Astrocyte of the spinal cord (primary cell): ENCODE results near the gene WNT5B.
"Not testable (repeated sequence)": the region's sequence is repeated elsewhere in the genome, so short reads cannot be mapped to it uniquely, and the experiment has no call there.

Experiments used
- DNase-seq: peaks from one replicate; pipeline ENCODE4 v3.0.0; 2011; ENCODE audit warnings: low read depth, low spot score
- H3K4me3 ChIP-seq: 2 replicates; pipeline ENCODE4 v1.5.1; 2011; ENCODE audit warnings: low read depth, mild to moderate bottlenecking, low read length, moderate library complexity
- in situ Hi-C: cut with HindIII; loops from 2 replicates; pipeline ENCODE4 v1.10.0; 2017; ENCODE audit warnings: low sequenced_read_pairs
- TF ChIP-seq, protein P1 (sequence below): IDR thresholded peaks from 2 replicates; pipeline ENCODE4 v1.5.1; 2012; ENCODE audit warnings: low read depth, mild to moderate bottlenecking, low read length, inconsistent platforms

WNT5B gene

DNA sequence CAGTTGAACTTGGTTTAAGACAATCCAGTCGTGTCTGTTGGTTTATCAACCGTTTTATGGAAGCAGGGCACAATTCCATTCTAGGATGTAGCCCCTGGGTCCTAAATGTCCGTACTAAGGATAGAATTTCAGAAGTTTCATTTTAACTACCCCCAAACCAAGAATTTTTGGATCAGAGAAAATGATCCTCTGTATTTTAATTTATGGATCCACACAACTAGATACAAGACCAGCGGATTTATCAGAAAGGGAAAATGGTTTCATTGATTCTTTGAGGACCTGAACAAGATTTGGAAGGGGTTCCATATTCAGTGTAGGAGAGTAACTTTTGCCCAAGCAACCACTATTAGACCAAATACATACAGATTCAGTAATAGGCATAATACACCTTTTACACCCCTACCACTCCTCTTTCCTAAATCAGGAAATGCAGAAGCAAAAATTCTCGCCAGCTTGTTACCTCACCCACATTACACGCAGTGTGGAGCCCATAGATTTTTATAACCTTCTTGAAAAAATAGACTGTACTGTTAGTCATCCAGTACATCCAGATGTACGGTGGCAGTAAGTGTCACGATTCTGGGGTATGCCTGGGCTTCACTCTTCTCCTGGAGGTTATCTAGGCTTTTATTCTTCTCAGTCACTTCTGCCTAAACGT is 33.2 kb upstream of the WNT5B start:
- in situ Hi-C loops: no loop called here
- no peak overlapping the region for H3K4me3 ChIP-seq
- TF ChIP-seq, protein P1, sequence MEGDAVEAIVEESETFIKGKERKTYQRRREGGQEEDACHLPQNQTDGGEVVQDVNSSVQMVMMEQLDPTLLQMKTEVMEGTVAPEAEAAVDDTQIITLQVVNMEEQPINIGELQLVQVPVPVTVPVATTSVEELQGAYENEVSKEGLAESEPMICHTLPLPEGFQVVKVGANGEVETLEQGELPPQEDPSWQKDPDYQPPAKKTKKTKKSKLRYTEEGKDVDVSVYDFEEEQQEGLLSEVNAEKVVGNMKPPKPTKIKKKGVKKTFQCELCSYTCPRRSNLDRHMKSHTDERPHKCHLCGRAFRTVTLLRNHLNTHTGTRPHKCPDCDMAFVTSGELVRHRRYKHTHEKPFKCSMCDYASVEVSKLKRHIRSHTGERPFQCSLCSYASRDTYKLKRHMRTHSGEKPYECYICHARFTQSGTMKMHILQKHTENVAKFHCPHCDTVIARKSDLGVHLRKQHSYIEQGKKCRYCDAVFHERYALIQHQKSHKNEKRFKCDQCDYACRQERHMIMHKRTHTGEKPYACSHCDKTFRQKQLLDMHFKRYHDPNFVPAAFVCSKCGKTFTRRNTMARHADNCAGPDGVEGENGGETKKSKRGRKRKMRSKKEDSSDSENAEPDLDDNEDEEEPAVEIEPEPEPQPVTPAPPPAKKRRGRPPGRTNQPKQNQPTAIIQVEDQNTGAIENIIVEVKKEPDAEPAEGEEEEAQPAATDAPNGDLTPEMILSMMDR: no peak
- DNase-seq: peak; percentile 49

DNA sequence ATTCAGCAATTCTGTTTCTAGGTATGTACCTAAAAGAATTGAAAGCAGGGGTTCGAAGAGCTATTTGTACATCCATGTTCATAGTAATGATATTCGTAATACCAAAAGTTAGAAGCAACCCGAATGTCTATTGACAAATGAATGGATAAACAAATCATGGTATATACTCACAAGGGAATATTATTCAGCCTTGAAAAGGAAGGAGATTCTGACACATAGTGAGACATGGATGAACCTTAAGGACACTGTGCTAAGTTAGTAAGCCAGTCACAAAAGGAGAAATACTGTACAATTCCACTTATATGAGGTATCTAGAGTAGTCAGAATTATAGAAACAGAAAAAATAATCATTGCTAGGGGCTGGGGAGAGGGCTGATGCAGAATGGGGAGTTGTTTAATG is 30.3 kb upstream of the WNT5B start:
- no peak overlapping the region for H3K4me3 ChIP-seq
- in situ Hi-C loops: no loop called here
- TF ChIP-seq, protein P1: no peak
- no peak for DNase-seq

DNA sequence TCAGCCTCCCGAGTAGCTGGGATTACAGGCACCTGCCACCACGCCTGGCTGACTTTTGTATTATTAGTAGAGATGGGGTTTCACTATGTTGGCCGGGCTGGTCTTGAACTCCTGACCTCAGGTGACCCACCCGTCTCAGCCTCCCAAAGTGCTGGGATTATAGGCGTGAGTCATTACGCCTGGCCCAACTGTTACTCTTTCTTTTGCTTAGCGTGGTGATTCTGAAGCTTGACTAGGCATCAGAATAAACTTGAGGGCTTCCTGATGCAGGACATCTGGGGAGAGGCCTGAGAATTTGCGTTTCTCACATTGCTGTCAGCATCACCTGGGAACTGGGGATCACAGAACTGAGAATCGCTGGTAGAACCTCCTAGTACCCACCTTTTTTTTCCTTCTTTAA is 26.3 kb upstream of the WNT5B start:
- DNase-seq, H3K4me3 ChIP-seq, in situ Hi-C loops: not testable (repeated sequence)

DNA sequence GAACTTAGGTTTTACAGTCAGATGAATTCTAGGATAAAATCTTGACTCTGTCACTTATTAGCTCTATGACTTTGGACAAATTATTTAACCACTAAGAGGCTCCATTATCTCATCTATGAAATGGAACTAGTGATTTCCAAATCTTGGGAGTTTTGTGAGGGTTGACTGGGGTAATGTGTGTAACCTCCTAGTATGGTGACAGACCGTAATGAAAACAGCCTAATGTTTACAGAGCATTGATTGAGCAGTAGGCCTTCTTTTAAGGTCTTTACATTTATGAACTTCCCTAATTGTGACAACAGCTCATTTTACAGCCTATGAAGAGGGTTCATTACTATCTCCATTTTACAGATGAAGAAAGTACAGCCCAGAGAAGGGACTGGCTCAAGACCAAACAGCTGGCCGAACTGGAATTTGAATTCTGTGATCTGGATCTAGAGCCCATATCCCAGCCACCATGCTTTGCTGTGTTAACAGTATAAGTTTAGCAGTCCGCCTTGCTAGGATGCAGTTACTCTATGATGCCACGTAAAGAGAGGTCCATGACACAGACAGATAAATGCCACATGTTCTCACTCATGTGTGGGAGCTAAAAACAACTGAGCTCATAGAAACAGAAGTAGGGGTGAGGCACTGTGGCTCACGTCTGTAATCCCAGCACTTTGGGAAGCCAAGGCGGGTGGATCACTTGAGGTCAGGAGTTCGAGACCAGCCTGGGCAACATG is 25.6 kb upstream of the WNT5B start:
- in situ Hi-C loops: no loop called here
- TF ChIP-seq, protein P1: no peak
- H3K4me3 ChIP-seq: no peak overlapping the region
- no peak for DNase-seq

DNA sequence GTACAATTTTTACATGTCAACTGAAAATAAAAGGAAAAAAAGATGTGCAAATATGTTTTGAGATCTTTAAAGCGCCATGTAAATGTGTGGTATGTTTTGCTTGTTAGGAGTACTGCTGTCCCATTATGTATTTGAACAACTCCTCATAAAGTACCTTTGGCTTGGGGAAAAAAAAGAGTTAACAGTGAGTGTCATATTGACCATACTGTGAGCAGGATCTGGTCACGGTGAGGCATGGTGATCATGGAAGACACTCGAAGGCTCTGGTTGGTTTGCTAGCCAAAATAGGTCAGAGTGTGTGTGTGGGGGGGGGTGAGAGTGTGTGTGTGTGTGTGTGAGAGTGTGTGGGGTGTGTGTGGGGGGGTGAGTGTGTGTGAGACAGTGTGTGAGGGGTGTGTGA is 24.6 kb upstream of the WNT5B start:
- no peak overlapping the region for H3K4me3 ChIP-seq
- TF ChIP-seq, protein P1: no peak
- in situ Hi-C loops: no loop called here
- DNase-seq: no peak

DNA sequence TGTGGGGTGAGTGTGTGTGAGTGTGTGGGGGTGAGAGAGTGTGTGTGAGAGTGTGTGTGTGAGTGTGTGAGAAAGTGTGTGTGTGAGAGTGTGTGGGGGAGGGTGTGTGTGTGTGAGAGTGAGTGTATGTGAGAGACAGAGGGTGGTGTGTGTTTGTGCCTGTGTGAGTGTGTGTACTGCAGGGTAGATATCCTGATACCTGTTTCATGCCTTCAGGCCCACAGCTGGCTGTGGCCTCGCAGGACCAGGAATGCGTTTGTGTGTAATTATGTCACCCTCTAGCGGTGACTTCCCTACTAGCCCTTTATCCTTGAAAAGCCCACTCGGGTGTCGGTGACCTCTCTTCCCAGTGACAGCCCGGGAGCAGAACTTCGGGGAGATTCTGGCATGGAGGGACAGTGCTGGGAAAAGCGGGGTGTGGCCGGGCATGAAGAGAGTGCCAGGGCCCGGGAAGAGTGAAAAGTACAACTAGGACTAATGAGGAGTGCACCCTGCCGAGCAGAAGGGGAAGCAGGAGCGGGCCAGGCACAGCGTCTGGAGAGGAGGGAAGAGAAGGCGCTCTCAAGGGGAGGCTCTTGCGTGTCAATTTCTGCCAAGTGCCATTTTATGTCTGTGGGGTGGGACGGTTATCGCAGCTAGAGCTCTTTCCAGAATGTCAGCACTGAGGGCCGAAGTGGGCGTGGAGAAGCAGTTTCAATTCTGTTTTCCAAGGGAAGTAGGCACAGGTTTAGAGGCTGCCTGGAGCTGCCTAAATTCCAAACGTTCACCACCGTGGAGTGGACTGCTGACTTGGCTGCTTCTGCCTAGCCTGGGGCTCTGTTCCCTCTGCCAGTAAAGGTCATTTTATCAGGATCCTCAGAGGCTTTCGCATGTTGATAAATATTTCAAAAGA is 23.7 kb upstream of the WNT5B start:
- in situ Hi-C loops: no loop called here
- TF ChIP-seq, protein P1: peak; percentile 74
- peak; percentile 87 for DNase-seq
- H3K4me3 ChIP-seq: peak overlapping the region; percentile 30
